ENCODE data around the gene TEAD3.

DNA sequence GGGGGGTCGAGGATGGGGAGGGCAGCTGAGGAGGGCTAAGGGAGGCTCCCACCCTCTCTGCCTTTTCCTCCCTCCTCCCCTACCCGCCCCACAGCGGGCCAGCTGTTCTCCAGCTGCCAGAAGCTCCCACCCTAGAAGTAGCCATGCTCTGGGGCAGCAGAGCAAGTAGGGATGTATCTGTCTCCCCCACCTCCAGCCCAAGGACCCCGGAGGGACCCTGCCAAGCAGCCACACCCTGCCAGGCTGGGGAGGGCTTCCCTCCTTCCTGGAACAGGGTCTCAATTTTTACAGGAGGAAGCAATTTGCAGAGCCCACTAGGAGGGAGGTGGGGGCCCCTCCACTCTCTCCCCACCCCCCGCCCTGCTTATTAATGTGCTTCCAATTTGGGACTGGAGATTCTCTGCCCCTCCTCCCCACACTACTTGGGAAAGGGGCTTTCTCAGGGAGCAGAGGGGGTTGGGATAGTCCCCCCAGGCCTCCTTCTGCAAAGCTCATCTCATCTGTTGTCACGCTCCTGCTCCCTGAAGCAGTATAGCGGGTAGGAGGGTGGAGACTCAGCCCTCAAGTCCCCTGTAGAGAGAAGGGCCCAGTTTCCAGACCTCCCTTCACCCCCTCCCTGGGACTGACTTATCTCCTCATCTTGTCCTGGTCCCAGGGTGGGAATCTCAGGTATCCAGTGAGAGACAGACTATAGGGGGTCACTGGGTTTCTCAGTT, 4.5 kb downstream of the TEAD3 start:
- TF ChIP-seq, protein P1, sequence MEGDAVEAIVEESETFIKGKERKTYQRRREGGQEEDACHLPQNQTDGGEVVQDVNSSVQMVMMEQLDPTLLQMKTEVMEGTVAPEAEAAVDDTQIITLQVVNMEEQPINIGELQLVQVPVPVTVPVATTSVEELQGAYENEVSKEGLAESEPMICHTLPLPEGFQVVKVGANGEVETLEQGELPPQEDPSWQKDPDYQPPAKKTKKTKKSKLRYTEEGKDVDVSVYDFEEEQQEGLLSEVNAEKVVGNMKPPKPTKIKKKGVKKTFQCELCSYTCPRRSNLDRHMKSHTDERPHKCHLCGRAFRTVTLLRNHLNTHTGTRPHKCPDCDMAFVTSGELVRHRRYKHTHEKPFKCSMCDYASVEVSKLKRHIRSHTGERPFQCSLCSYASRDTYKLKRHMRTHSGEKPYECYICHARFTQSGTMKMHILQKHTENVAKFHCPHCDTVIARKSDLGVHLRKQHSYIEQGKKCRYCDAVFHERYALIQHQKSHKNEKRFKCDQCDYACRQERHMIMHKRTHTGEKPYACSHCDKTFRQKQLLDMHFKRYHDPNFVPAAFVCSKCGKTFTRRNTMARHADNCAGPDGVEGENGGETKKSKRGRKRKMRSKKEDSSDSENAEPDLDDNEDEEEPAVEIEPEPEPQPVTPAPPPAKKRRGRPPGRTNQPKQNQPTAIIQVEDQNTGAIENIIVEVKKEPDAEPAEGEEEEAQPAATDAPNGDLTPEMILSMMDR (IDR thresholded peaks at IDR 0.05): no peak
- TF ChIP-seq, protein P2, sequence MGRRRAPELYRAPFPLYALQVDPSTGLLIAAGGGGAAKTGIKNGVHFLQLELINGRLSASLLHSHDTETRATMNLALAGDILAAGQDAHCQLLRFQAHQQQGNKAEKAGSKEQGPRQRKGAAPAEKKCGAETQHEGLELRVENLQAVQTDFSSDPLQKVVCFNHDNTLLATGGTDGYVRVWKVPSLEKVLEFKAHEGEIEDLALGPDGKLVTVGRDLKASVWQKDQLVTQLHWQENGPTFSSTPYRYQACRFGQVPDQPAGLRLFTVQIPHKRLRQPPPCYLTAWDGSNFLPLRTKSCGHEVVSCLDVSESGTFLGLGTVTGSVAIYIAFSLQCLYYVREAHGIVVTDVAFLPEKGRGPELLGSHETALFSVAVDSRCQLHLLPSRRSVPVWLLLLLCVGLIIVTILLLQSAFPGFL (CRISPR knock-in tag; IDR thresholded peaks at IDR 0.05; ENCODE audit: borderline replicate concordance): no peak
- no peak for TF ChIP-seq RORB (CRISPR knock-in tag; IDR thresholded peaks at IDR 0.05)

All from WTC11 (cell line).